A549 (cell line): ENCODE measurements around the gene IFRD2.

Experiments used
- BHLHE40 ChIP-seq: IDR thresholded peaks from 2 replicates; pipeline ENCODE4 v1.6.1; 2012; ENCODE audit warnings: low read depth, low read length, inconsistent platforms
- CTCF ChIP-seq: fragments of >200 bp; sonication (Bioruptor Twin); formaldehyde crosslinking; IDR thresholded peaks from 3 replicates; pipeline ENCODE4 v1.5.1; 2016
- KDM1A ChIP-seq: fragments of 200-600 bp; sonication (generic); IDR thresholded peaks from 2 replicates; pipeline ENCODE4 v1.6.1; 2016; ENCODE audit warnings: low read depth, mild to moderate bottlenecking
- MAX ChIP-seq: IDR thresholded peaks from 2 replicates; pipeline ENCODE4 v1.6.1; 2012
- POLR2A ChIP-seq: IDR thresholded peaks from 2 replicates; pipeline ENCODE4 v1.6.1; 2012; ENCODE audit warnings: mild to moderate bottlenecking, low read length
- TP53 ChIP-seq: fragments of 250-450 bp; sonication (Bioruptor Pico); IDR thresholded peaks from 2 replicates; pipeline ENCODE4 v1.5.0; 2021; ENCODE audit warnings: mild to moderate bottlenecking, moderate library complexity

GRCh38 chr3:50269977-50270413 is 22.2 kb downstream of the IFRD2 start:
- TF ChIP-seq BHLHE40 (no peak), CTCF (no peak), MAX (no peak), TP53 (CRISPR knock-in tag) (no peak), POLR2A (no peak), KDM1A (no peak)
